GM11168 (cell line): Measurements from ENCODE around the gene MEIS1.

ENCODE experiments used
- in situ Hi-C: fragments of 300-500 bp; cut with MboI; formaldehyde crosslinking; loops from one replicate; pipeline ENCODE4 v1.12.0; 2022; ENCODE audit warnings: low sequenced_read_pairs; ENCODE audit not compliant: unreplicated experiment

MEIS1 gene

DNA sequence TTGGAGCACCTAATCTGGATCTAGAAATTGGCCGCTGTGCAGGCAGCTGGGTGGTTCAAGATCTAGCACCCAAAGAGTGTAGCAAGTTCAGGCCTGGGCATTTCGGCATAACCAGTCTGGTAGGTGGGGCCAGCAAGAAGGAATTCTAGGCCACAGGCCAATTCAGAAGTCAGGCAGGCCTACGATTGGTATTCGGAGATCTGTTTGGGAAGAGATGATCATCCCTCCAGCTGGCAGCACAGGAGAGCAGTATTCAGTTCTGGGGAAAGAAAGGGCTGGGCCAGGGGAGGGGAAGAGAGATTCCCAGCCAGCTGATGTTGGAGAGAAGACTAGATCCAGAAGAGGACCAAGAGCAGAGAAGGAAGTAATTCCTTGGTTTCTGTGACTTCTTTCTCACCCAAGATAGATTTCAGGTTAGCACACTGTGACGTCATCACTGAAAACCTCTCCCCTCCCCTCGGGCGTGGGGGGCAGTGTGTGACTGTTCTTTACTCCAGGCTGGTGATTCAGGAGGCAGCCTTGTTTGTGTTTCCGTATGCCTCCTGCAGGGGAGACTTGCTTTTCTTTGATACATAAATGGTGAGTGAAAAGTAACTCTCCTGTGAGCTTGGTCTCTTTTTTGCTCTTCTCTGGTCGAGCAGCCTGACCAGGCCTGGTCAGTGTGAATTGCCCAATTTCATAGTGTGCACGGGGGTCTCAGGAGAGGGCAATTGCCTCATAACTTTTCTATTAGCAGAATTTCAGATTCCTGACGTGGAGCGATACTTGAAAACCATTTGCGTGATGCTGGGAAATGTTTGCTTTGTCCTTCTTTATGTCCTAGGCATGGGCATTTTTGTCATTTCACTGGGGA lies 61.1 kb downstream of the MEIS1 start:
- in situ Hi-C loops: no loop called here

DNA sequence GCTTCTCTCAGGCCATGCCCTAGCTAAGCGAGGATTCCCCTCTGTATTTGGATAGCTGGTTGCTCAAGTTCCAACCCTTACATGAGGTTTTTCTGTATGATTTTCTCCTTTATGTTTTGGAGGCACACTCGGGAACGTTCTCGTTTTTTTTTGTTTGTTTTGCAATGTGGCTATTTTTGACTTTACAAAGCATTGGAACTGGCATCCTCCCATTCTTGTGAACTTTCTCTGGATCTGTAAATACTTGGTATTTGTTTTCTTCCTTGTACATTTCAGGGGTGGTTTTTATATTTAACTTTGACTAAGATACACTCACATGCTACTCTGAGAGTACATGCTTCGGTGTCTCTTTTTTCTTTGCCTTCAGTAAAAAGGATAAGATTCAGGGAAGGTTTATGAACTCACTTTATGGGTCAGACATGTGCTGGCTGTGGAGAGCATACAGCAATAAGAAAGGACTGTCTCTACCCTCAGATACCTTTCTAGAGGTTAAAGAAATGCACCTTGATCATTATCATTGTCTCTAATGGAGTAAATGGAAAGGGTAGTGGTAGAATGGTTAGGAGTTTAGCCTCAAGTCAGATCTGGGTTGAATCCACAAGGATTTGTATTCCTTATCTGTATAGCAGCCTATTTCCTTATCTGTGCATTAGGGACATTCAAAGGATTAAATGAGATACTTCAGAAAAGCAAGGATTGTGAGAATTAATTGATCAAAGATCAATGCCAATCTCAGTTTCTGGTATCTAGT lies 61.9 kb downstream of the MEIS1 start:
- in situ Hi-C loops: no loop called here

DNA sequence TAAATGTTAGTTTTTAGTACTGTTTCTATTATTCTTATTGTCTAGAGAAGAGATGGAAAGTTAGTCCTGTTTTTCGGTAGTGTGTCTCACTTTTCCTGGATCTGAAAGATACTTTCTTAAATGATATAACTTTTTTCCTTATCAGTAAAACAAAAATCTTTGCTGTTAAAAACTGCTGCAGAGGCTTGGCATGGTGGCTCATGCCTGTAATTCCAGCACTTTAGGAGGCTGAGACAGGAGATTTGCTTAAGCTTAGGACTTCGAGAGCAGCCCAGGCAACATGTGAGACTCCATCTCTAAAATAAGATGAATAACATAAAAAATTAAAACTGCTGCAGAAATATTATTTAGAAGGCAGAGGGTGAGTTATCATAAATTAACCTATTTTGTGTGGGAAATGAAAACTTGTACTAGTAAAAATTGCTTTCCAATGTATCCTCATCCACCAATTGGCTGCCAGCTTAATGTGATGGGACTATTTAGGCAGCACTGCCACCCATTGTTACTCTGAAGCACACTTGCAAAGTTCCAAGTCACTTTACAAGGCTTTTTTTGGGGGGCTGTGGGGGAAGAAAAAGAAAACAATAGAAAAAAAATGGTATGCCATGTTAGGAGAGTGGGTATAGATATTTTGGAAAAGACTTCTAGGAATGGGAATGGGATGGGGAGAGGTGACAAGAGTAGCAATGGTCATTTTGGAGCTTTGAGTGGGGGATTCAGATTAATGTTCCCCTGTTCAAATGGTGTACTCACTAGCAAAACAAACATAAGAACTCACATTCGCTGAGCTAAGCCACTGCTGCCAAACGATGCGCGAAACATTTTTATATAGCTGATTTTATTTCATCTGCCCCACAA lies 62.7 kb downstream of the MEIS1 start:
- in situ Hi-C loops: no loop called here

DNA sequence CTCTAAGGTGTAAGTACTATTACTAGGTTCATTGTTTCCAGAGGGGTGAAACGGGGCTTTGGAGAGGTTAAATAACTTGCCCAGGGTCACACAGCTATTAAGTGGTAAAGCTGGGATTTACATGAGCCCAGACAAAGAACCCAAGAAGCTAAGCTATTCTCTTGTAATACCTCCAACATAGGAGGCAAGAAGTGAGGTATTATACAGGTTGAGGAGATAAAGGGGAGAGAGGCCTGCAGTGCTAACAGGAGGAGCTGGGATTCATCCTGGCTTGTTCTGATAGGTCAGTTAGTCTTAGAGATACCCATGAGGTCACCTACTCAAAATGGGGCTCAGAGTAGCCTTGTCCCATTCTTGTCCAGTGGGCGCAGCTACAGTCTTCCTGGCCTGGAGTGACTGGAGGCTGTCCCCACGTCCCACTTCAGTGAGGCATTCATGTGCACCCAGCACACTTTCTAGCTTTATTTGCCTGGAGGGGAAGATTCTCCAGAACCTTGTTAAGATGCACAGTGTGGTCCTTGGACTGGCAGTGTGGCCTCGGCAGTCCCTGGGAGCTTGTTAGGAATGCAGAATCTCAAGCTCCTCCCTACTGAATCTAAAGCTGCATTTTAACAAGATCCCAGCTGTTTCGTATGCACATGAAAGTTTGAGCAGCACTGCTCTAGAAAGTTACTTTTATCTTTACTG lies 63.5 kb downstream of the MEIS1 start:
- in situ Hi-C loops: no loop called here

DNA sequence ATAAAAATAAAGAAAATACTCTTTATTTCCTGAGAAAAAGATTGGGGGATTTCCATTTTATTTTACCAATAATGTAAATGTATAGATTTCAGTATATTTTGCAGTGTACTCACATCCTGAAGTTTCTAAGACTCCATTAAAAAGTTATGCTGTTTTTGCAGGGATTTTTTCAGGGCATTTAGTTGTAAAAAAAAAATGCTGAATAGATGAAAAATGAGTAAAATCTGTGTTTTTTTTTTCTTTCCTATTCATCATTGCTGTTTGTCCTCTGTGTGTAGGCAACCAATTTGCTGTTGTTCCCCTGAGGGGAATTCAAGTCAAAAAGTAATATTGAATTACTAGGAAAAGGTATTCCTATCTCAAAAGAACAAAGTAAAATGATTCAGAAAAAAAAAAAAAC lies 66.3 kb downstream of the MEIS1 start:
- in situ Hi-C loops: no loop called here

DNA sequence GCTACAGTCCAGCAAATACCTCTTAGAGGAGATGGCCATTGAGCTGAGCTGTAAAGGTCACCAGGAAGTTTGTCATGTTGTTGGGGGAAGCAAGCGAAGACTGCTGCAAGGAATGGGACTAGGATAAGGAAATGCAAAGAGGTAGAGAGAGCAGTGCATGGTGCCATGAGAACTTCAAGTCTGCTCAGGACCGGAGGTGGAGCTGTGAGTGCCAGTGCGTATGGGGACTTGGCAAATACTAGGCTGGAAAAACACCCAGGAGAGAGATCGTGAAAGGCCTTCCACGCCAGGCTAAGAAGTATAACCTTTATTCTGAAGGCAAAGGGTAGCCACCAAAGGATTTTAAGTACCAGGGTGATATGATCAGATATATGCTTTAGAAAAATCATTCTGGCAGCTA lies 71.3 kb downstream of the MEIS1 start:
- in situ Hi-C loops: no loop called here

DNA sequence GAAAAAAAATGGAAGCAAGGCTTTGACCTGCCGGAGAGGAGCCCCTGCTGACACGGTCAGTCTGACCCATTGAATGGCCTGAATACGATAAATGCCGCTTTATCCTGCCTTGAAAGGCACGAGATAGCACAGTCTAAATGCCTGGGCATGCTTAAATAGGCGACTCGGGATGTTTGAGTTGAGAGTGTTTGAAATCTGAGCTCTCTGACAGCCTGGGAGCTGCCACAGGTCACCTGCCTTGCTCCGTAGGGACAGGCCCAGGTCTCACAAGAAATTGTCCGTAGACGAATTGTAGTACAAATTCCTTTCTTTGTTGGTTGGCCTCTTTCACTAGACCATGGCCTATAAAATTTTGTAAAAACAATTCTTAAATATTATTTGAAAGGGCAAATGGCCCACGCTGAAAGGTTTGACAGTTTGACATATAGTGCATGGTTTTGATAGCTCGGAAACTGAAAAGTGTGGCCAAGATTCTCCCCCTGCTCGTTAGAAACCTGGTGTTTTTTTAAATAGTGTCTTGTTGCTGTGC lies 72.8 kb downstream of the MEIS1 start:
- in situ Hi-C loops: no loop called here

DNA sequence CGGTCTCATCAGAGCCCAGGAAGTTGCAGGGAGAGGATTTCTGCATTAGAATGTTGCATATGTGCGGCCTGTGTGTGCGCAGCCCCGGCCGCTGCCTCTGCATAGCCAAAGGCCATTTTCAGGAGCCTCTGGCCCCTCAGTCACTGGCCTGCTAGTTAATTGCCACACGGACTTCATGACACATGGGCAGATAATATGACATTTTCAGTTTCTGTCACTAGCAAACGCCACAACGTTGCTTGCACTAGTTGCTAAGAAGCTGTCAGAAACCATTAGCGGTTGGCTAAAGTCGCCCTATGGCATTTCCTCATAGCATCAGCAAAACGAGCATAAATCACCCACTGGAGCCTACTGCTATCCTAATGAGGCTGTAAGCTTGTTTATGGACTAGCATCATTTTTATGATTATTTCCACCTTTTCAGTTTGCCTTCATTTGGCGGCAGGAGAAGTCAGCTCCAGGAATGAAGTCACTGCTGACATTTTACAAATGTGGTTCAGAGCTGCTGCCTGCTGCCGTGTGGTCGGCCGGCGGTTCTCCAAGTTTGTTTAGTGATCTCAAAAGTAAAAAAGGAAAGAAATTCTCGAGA lies 73.7 kb downstream of the MEIS1 start:
- in situ Hi-C loops: no loop called here

DNA sequence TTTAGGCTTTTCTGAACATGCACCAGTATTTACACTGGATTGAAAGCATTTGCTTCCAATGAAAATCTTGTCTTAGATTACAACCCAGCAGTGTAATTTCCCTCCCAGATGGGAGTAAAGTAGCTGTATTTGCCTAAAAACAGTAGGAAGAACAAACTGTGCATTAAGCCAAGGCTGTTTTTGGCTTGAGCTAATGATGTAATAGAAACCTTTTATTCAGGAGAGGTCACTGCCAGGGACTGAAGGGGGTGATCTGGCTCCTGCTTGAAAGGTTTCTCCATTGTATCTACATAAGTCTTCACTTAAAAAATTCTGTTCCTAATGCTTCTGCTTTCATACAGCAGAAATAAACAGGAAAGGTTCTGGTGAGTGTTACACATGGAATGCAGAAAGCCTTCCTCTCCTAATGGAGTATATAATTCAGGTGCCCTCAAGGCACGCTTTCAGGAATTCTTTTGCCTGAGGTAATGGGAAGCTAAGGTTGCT lies 74.4 kb downstream of the MEIS1 start:
- in situ Hi-C loops: no loop called here

DNA sequence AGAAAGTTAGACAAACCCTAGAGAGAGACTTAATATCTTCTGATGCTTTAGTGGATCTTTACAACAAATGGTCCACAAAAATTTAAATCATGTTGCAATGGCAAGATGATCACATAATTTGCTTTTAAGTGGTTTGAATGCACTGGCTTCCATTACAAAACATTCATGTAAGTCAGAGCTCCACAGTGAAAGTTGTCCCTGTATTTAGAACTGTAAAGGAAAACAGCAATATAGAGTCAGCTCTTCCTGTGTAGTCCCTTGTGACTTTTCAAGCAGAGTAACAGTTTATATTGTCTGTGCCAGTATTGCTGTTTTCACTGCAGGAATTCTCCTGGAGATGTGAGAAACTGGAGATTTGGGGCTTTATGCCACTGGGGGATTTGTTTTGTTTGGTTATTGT lies 77.7 kb downstream of the MEIS1 start:
- in situ Hi-C loops: no loop called here

DNA sequence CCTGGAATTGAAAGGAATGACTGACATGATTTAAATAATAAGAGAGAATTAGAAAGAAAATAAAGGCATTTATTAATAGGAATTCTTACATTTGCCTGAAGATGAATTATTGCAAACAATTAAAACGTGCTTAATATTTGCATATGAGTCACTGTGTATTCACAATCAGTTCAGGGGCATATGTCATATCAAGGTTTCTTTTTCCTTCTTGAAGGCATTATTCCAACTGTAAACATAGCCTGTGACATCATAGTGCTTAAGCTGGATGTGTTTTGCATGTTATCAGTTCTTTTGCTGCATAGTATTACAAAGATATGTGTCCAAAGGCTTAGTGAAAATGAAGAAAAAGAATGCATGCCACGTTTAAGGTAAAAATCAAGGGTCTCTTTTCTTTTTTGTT lies 80.8 kb downstream of the MEIS1 start:
- in situ Hi-C loops: no loop called here

DNA sequence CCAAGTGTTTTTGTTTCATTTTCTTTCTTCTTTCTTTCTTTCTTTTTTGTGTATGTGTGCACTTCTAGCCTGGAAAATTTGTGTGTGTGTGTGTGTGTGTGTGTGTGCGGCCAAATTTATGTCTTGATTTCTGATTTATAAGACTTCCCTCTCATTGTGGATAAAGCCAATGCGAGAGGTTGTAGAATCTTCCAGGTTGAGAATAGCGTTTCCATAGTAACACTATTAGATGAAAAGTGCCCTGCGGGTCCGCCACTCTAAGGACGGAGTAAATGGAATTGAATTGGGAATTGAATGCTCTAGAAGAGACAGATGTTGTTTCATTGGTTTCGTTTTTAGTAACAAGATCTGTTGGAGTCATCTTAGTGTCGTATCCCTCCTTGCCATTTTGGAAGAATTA lies 81.6 kb downstream of the MEIS1 start:
- in situ Hi-C loops: no loop called here

DNA sequence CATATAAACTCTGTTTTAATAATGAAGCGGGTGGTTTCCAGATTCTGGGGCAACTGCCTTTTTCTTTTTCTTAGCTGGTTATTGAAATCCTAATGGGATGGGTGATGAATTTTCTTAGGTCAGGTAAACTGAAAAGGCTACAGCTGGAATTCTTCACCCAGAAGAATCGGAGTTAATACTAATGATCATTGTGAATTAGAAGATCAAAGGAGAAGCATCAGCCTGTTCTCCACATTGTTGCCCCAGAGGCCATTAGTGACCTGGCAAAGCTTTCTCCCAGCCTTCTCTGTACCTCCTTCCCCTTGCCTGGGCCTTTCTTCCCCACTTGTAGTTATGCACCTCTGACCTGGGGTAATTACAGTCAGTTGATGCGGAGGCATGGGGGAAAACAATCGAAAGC lies 82.8 kb downstream of the MEIS1 start:
- in situ Hi-C loops: no loop called here

DNA sequence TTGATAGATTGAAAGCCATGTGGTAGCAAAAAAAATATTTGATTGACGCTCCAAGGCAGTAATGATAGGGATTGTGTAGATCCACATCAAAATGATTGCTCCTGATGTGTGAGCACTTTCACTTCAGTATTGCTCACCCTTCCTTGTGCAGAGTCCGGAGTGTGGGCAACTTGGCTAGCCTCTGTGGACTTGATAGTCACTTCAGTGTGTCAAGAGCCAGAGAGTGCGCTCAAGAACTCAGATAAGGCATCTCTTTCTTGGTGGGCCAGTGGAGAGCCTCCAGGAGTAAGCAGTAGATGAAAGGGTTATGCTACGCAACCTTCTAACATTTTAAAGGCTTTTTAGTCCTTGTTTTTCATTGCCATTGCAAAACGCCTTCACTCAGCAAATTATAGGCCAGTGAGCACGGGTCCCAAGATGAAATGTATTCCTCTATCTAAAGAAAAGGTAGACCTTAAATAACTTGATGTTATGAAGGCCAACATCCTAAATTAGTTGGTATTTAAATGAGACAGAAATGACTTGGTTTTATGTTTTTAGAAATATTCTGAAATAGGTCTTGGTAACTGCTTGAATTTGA lies 84.4 kb downstream of the MEIS1 start:
- in situ Hi-C loops: no loop called here

DNA sequence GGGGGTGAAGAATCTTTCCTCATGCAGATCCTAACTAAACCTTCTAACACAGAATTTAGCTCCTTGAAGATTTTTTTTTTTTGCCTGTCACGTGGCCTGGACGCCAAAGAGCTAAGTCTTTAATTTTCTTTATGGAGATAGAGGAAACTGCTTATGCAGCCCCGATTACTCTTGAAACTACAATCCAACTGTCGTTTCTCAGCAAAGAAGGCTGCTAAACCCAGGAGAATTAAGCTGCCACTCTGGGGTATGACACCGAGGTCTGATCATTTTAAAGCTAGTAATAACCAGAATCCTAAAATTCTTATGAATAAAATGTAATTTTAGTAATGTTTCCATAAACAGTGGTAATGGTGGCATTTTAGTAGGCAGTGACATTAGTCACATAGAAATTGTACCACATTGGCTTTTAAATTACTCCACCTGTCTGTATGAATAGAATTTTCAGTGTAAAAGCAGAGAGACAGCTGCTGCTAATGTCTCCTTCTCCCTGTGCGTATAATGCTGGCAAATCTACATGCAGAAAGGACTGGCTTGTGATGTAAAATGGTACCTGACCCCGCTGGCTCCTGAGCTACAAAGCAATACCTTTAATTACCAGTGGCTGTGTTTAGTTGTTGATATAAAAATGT lies 86.5 kb downstream of the MEIS1 start:
- in situ Hi-C loops: no loop called here

DNA sequence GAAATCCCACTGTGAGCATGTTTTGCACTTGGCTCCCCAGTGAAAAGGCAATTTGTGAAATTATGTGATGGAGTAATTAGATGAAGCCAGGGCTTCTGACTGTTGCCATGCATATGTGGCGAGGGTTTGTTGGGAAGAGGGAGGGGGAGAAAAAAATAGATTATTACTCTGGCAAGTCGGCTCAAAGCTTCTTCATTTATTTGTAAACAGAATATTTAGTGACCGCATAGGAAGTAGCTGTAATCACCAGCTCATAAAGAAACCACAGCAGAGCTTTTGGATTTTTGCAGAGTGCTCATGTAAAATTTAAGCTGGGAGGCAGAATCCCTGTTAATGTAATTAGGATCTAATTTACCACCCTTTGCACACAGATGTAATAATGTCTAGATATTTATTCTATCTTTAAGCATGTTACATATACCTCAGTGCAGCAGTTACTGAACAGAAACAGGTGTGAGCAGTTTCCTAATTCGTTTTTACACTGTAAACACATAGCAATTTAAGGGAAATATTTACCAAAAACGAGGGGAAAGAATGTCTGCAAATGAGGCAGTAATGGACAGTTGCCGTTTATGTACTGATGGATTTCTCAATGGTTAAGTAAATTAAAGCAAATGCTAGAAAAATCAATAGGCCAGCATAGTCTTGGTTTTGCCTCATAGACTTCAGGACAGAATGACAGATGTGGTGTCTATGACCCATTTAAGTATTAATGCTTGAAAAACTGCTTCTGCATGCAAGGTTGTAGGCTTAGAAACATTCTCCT lies 87.9 kb downstream of the MEIS1 start:
- in situ Hi-C loops: no loop called here

DNA sequence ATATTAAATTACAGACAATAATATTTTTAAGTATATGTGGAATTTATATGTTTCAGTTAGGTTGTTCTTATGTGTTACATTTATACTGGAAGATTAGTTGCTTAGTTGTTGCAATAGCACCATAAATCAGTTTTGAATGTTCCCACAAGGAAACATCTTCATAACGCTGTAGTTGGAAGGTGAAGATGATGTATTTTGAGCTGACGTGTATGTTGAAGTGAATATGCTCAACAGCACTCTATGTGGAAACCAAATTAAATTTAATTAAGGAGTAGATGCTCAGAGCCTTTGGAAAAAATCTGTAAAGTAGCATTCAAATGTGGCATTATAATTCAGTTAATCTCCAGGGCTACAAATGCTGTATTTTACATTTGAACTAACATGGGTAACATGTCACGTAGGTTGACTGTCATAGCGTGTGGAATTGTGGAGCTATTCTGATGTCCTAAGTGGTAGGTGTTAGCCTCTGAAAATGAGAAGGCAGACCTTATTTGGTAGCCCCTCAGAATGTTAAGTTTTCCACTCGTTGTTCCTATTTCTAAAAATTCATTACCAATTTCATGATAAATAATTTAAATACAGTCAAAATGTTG lies 88.5 kb downstream of the MEIS1 start:
- in situ Hi-C loops: no loop called here

DNA sequence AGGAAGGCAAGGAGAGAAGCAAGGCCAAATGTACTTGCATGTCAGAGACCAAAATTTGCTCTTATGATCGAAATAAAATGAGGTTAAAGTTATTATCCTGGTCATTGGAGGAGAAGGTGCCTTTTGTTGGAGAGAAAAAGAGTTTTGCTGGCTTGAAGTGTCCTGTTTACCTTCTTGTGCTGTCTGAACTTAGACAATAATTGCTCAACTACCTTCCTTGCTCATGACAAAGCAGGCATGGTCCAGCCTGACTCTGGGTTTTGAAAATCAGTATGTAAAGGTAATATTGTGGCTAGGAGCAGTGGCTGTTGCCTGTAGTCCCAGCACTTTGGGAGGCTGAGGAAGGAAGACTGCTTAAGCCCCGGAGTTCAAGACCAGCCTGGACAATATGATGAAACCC lies 89.1 kb downstream of the MEIS1 start:
- in situ Hi-C loops: no loop called here
